SH-SY5Y (cell line): ENCODE data around the gene FHAD1.

Source experiments
- GATA2 ChIP-seq: IDR thresholded peaks from 2 replicates; pipeline ENCODE4 v1.6.1; 2011; ENCODE audit warnings: mild to moderate bottlenecking, low read depth, low read length
- GATA3 ChIP-seq: IDR thresholded peaks from 2 replicates; pipeline ENCODE4 v1.6.1; 2011; ENCODE audit warnings: low read depth, mild to moderate bottlenecking, low read length, moderate library complexity

DNA sequence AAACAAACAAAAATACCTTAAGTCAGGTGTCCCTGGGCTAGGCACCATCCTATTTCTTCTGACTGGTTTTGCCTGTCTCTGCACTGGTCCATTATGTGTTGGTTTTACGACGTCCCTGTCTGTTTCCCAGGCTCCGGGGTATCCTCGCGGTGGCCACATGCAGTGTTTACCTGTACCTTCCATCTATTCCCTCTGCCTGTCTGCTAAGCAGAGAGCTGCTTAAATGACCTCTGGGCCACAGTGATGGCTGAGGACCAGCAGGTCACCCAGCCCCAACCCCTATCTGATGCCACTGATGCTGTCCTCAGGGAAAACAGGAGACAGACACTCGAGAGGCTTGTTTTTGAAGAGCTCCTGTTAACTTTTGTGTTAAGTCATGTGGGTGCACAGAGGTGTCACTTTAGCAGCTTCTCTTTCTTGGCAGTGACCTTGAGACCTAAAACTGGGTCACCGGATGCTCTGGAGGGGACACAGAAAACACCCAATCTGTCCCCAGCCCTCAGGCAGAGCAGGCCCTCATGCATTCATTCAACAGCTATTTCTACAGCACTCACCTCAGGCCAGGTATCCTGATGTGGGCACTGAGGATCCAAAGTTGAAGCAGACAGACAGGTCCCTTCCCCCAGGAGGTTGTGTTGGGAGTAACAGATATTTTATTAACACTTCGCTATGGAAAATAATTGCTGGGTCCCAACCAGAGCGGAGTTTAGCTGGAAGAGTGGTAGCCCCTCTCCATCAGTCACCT is 158.3 kb downstream of the FHAD1 start:
- TF ChIP-seq GATA2 (no peak), GATA3 (no peak)
